Activated naive CD4-positive, alpha-beta T cell (primary cell): ENCODE measurements around the gene ZDHHC3.
"Not testable (repeated sequence)": the region's sequence is repeated elsewhere in the genome, so short reads cannot be mapped to it uniquely, and the experiment has no call there.

Experiments used
- DNase-seq, 4 experiments: peaks; one replicate each; lab custom pipeline; 2025; lab: John Stamatoyannopoulos, UW

Gene ZDHHC3

GRCh38 chr3:44995142-44995770, 19.3 kb upstream of the ZDHHC3 start:
- DNase-seq, result no peak

DNA sequence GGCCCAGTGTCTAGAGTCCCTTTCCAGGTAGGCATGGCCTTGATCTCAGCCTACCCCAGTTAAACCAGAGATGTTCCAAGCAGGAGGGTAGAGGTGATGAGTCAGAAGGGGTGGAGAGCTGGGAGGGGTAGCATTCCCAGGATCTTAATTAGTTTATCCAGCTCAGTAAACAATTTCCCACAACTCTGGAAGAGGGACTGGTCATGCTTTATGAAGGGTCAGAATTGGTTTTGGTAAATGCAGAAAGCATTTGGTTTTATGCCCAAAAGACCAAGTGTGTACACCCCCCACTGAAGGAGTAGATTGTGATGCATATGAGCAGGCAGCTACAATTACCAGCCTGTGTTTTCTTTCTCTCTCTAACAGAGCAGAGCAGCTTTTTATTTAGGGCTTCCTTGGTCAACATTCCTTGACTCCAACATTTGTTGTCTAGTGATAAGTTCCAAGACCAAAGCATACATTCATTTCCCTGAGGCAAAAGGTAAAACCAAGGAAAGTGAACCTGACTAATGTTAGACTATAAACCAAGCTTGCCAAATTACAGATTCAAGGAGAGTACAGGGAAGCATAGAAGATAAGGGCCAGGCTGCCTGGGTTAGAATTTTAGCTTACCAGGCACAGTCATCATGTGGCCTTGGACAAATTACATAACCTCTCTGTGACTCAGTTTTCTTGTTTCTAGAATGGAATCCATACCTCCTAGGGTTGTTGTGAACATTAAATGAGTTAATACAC, 17.7 kb upstream of the ZDHHC3 start:
- DNase-seq, result no peak

DNA sequence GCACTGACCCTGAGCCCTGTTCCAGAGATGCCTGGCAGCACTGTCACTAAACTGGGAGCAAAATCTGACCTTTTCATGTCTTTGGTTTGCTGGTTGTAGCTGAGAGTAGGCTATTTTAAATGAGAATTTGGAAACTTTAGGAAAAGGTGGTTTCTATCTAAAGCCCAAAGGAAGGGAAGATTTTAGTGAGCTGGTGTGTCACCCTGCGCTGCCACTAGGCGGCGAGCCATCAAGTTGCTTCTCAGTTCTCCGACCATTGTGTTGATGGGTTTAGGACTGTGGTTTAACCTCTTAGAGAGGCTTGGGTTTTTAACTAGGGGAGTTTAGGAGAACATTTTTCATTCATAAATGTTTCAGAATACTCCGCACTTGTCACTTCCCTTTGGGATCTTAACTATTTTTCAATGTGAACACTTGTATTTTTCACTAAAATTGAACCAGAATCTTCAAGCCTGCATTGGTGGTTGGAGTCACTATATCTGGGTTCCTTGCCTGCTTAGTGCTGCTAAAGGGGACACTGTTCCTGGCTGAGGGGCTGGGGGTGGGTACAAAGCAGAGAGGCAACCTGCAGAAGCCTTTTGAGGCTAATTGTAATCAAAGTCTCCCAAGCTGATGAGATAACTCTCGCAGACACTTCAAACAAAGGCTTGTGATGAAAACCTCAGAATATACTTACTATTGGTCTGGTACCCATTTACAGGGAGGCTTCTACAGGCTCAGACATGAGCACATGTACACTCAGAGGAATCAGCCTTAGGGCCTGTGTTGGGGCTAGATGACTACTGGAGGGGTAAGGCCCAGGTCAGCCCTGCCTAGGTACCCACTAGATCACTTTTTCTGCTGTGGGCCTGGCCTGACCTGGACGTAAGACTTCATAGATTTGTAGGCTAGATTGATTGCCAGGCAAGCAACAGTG, 16.8 kb upstream of the ZDHHC3 start:
- DNase-seq, result no peak

DNA sequence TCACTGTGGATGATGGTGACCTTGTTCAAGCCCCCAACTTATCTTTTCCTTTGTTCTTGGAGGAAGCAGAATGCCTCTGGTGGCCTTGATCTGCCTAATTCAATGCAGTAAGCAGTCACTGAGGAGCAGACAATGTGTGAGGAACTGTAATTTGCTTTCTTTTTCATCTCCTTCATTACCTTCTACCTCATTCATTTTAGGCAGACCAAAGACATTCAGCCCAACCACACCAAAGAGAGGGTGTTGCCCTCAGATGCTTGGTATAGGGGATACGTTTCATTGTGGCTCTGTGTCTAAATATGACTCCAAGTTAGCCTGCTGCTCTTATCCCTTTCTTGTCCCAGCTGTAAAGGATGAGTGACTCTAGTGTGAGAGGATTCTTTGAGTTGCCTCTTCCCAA, 15.4 kb upstream of the ZDHHC3 start:
- DNase-seq, result no peak

GRCh38 chr3:44989636-44990373, 13.8 kb upstream of the ZDHHC3 start:
- no peak for DNase-seq

DNA sequence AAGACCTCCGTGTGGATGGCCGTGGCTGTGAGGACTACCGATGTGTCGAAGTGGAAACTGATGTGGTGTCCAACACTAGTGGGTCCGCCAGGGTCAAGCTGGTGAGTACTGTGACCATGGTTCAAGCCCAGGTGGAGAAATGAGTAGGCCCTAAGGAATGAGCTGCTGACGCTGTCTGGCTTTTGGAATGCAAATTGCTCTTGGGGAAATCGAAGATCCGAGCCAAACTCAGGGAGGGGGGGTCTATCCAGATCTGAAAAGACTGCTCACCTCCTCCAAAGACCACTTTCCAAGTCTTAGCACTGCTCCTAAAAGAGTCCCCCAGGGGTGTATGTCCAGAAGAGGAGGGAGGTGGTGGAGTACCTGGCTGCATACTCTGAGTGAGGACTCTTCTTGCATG, 13.2 kb upstream of the ZDHHC3 start:
- no peak for DNase-seq

- DNase-seq, result no peak
Observed at GRCh38 chr3:44988073-44988472, 12.1 kb upstream of the ZDHHC3 start.

- DNase-seq, result no peak
Observed at GRCh38 chr3:44987332-44987731, 11.4 kb upstream of the ZDHHC3 start.

DNA sequence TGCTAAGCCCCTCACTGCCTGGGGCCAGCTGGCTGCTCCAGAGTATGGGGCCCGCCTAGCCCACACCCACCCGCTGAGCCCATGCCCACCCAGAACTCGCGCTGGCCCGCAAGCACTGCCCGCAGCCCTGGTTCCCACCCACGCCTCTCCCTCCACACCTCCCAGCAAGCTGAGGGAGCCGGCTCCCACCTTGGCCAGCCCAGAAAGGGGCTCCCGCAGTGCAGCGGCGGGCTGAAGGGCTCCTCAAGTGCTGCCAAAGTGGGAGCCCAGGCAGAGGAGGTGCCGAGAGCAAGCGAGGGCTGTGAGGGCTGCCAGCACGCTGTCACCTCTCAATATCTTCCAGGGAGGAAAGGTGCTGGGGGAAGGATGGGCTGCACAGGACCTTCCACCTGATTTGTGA, 10.4 kb upstream of the ZDHHC3 start:
- not testable (repeated sequence) for DNase-seq

- no peak for DNase-seq
Observed at GRCh38 chr3:44984335-44984734, 8.4 kb upstream of the ZDHHC3 start.

DNA sequence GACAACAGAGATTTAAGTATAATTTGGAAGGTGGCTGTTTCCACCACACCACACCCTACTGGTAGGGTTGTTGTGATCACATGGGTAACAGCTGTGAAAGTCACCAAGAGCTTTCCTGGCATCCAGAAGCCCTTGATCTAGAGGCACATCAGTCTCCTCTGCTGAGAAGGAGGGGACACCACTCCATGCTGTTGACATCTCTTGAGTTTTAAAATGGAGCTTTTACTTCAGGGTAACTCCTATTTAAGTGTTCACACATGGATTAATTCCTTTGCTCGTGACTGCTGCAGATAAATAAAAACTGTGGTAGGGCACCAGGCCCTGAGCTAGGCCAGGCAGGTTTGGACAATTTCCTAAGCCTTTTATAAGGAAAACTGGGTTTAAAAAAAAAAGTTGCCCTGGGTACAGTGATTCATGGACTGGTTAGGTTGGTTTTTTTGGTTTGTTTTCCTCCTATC, 7.5 kb upstream of the ZDHHC3 start:
- no peak for DNase-seq

DNA sequence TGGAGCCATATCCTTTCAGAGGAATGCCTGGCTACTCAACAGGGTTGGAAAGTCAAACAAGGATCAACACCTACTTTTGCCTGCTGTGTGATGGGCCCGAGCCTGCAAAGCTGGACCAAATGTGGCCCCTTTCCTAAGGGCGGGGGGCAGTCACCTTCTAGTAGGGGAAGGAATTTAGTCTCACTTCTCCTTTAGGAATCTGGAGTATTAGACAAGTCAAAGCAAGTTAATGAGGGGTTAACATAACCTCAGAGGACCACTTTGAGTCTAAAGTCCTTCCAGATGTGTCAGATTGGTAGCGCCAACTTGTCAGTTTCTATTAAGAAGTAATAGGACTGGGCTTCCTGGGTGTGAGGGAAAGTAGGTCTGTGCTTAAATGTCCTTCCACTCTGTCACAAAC, 6.8 kb upstream of the ZDHHC3 start:
- no peak for DNase-seq

DNA sequence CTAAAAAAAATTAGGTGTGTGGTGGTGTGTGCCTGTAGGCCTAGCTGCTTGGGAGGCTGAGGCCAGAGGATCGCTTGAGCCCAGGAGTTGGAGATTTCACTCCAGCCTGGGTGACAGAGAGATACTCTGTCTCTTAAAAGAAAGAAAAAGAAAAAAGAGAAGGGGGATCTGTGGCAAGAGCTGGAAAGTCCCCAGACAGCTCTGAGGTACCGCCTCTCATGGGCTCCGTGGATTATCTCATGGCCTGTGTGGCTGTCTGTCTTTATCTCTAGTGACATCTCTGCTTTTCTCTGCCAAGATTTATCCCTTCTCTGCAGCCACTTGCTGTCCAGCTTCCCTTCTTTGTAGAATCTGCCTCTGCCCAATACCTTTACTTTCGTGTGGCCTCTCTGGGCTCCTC, 5.8 kb upstream of the ZDHHC3 start:
- no peak for DNase-seq

DNA sequence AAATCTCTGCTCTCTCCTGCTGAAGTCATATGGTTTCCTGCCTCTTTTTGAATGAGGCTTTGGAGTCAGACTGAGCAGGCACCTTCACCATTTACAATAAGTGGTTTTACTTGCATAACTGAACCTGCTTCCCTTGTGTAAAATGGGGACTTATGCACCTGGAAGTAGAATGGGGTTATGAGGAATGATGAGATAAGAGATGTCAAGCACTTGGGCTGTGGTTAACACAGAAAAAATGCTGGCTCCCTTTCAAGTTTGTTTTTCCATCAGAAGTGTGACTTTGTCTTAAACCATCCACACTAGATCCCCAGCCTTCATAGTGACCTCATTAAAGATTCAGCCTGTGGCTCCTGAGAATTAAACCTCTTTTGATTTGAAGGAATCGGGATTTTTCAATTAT, 5.2 kb upstream of the ZDHHC3 start:
- no peak for DNase-seq

DNA sequence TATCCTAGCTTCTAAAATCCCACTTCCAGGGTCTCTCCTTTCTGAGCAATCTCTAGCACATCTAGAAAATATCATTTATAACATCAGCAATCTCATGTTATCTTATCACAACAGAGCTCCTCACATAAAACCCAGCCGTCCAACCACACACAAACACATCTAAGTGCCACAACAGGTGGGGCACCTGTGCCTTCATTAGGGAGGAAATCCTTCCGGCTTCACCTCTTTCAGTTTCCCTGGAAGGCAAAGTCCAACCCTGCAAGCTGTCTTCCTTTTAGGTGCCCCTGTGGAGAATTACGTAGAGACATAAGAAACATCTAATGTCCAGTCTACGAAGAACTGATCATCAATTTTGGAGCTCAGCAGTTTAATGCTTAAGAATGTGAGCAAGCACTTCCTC, 1.6 kb downstream of the ZDHHC3 start:
- no peak for DNase-seq

- no peak for DNase-seq
Observed at GRCh38 chr3:44970926-44971490, 5.0 kb downstream of the ZDHHC3 start.

GRCh38 chr3:44969828-44970179, 6.2 kb downstream of the ZDHHC3 start:
- DNase-seq, result no peak

DNA sequence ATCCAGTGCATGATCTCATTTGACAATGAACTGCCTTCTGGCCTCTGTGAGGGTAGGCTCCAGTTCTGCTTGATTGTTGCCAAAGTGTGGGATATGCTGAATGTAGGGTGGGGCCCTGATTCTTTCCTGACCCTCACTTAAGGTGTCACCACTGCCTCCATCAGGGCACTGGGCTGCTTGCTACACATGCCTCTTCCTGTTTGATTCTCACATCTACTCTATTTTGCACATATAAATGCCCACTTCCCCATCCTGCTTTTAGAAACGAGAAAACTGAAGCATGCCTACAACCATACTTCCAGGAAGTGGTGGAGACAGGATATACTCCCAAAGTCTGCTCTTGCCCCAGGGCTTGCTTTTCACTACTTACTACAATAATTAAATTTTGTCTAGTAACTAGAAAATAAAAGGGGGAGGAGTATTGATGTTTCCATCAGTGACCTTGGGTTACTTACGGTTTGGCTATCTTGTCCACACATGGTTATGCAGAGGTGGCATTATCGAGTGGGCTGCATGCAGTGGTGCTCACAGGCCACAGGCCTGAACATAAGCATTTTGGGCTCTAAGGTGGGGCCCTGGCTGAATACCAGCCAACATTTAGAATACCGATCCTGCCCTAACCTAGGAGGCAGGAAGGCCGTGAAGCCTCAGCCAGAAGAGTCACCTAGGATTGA, 6.7 kb downstream of the ZDHHC3 start:
- no peak for DNase-seq

GRCh38 chr3:44968447-44968858, 7.5 kb downstream of the ZDHHC3 start:
- DNase-seq, result no peak

DNA sequence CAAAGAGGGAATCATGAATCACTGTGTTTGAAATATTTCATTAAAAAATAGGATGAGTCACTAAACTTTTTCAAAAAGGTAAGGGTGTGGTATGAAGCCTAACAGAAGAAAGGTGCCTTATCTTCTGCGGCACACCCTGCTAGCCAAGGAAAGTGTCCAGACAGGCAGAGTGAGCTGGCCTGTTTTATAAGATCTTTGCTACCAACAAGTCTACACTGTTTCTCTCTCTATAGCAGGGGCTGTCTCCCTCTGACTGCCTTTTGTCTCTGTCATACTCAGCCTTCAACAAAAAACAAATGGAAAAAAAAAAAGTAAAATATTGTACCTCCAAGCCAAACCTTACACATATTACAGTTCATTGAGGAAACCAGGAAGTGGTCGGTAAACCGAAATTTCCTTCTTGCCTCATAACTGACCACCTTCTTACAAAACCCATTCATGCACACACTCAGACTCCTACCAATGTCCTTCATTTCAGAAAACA, 9.1 kb downstream of the ZDHHC3 start:
- DNase-seq, result no peak

DNA sequence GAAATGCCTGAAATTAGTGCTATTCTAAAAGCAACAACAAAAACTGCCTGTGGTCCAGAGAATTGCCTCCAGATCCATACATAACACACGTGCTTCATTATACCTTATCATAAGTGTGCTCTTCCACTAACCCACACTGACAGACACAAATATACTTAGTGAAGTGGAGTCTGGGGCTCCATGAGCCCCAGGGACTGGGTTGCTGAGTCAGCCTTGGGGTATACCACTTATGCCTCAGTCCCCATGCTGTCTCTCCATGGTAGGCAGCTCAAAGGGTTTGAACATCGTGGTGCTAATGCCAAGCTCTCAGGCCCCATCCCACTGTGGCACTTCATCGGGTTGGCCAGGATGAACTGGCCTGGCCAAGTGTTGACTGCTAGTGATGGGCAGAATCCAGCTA, 10.8 kb downstream of the ZDHHC3 start:
- DNase-seq, result no peak
